ENCODE data around the gene NRXN3. TPM values are rescaled to one million over a fixed set of nuclear protein-coding genes. Genes with fewer than 3 reads are reported as not detected.

The NRXN3 gene
- polyA plus RNA-seq, 6 donors from 2014 or later = not detected

- Mint-ChIP-seq H3K9me3 (no peaks in the 10 kb centered on the region), H3K4me3 (no peak overlapping the region), H3K4me1 (no peaks in the 10 kb centered on the region), H3K27me3 (peaks cover 4 to 22% (median 21%) of the 10 kb centered on the region in 3 donors), H3K36me3 (no peaks in the 10 kb centered on the region), H3K27ac (no peak overlapping the region)
- no peak for ATAC-seq (ENCODE audit: low read depth in 2 of 2)
- DNase-seq = no peak
These were observed 12.5 kb downstream of the NRXN3 start for GRCh38 chr14:78182722-78183121.

- Mint-ChIP-seq H3K4me1 (no peaks in the 10 kb centered on the region), H3K27ac (no peak overlapping the region), H3K4me3 (no peak overlapping the region), H3K36me3 (no peaks in the 10 kb centered on the region), H3K27me3 (peaks cover 4 to 23% (median 20%) of the 10 kb centered on the region in 3 donors), H3K9me3 (no peaks in the 10 kb centered on the region)
- no peak for DNase-seq
- no peak for ATAC-seq (ENCODE audit: low read depth in 2 of 2)
These were observed 14.0 kb downstream of the NRXN3 start for GRCh38 chr14:78184157-78184556.

- peaks cover 6 to 35% (median 18%) of the 10 kb centered on the region in 3 donors for H3K27me3 Mint-ChIP-seq
- H3K4me1 Mint-ChIP-seq = no peaks in the 10 kb centered on the region
- H3K9me3 Mint-ChIP-seq = no peaks in the 10 kb centered on the region
- no peak overlapping the region for H3K27ac Mint-ChIP-seq
- no peaks in the 10 kb centered on the region for H3K36me3 Mint-ChIP-seq
- ATAC-seq (ENCODE audit: low read depth in 2 of 2) (no peak), DNase-seq (no peak)
- no peak overlapping the region for H3K4me3 Mint-ChIP-seq
These were observed 16.1 kb downstream of the NRXN3 start for GRCh38 chr14:78186277-78186676.

GRCh38 chr14:78188882-78189281 lies 18.7 kb downstream of the NRXN3 start:
- H3K36me3 Mint-ChIP-seq = no peaks in the 10 kb centered on the region
- H3K4me3 Mint-ChIP-seq = no peak overlapping the region
- H3K27ac Mint-ChIP-seq = no peak overlapping the region
- DNase-seq = no peak
- no peaks in the 10 kb centered on the region for H3K4me1 Mint-ChIP-seq
- no peak for ATAC-seq (ENCODE audit: low read depth in 2 of 2)
- peaks cover 8 to 28% (median 18%) of the 10 kb centered on the region in 3 donors for H3K27me3 Mint-ChIP-seq
- H3K9me3 Mint-ChIP-seq = no peaks in the 10 kb centered on the region

- Mint-ChIP-seq H3K4me3 (no peak overlapping the region), H3K27me3 (peaks cover 0 to 4% (median 0%) of the 10 kb centered on the region in 3 donors), H3K4me1 (peaks cover 0 to 8% (median 0%) of the 10 kb centered on the region in 3 donors), H3K27ac (no peak overlapping the region), H3K36me3 (no peaks in the 10 kb centered on the region), H3K9me3 (no peaks in the 10 kb centered on the region)
- no peak for ATAC-seq (ENCODE audit: low read depth in 2 of 2)
- no peak for DNase-seq
These were observed 25.3 kb downstream of the NRXN3 start for GRCh38 chr14:78195431-78195830.

GRCh38 chr14:78196323-78196722 lies 26.1 kb downstream of the NRXN3 start:
- ATAC-seq (ENCODE audit: low read depth in 2 of 2) (no peak), DNase-seq (no peak)
- Mint-ChIP-seq H3K27ac (no peak overlapping the region), H3K9me3 (no peaks in the 10 kb centered on the region), H3K36me3 (no peaks in the 10 kb centered on the region), H3K27me3 (peaks cover 0 to 1% (median 0%) of the 10 kb centered on the region in 3 donors), H3K4me1 (peaks cover 1 to 11% (median 2%) of the 10 kb centered on the region in 3 donors), H3K4me3 (no peak overlapping the region)

- Mint-ChIP-seq H3K36me3 (no peaks in the 10 kb centered on the region), H3K9me3 (no peaks in the 10 kb centered on the region), H3K4me1 (peaks cover 9 to 18% (median 9%) of the 10 kb centered on the region in 3 donors), H3K27ac (peak overlapping the region in 1 of 6 donors; percentile 20), H3K4me3 (no peak overlapping the region), H3K27me3 (no peaks in the 10 kb centered on the region)
- DNase-seq (no peak), ATAC-seq (ENCODE audit: low read depth in 2 of 2) (no peak)
These were observed 26.9 kb downstream of the NRXN3 start for GRCh38 chr14:78197051-78197450.

GRCh38 chr14:78202163-78202562 lies 32.0 kb downstream of the NRXN3 start:
- peak in 1 of 2 donors; percentile 48 for ATAC-seq (ENCODE audit: low read depth in 2 of 2)
- no peak for DNase-seq
- Mint-ChIP-seq H3K27ac (peak overlapping the region in 3 of 6 donors; percentile 12 to 79 (median 69)), H3K4me1 (peaks cover 18 to 30% (median 20%) of the 10 kb centered on the region in 3 donors), H3K27me3 (no peaks in the 10 kb centered on the region), H3K4me3 (peak overlapping the region in 3 of 8 donors; percentile 7 to 48 (median 43)), H3K36me3 (peaks cover 0 to 3% of the 10 kb centered on the region in 2 donors), H3K9me3 (peaks cover 0 to 9% (median 0%) of the 10 kb centered on the region in 7 donors)

GRCh38 chr14:78202976-78203375 lies 32.8 kb downstream of the NRXN3 start:
- no peak overlapping the region for H3K4me3 Mint-ChIP-seq
- peaks cover 0 to 11% (median 0%) of the 10 kb centered on the region in 7 donors for H3K9me3 Mint-ChIP-seq
- ATAC-seq (ENCODE audit: low read depth in 2 of 2) = no peak
- no peaks in the 10 kb centered on the region for H3K27me3 Mint-ChIP-seq
- H3K27ac Mint-ChIP-seq = peak overlapping the region in 1 of 6 donors; percentile 48
- H3K4me1 Mint-ChIP-seq = peaks cover 18 to 30% (median 20%) of the 10 kb centered on the region in 3 donors
- DNase-seq = no peak
- peaks cover 0 to 7% of the 10 kb centered on the region in 2 donors for H3K36me3 Mint-ChIP-seq

GRCh38 chr14:78207414-78207813 lies 37.2 kb downstream of the NRXN3 start:
- H3K4me1 Mint-ChIP-seq = peaks cover 5 to 8% (median 8%) of the 10 kb centered on the region in 3 donors
- peaks cover 4 to 27% (median 14%) of the 10 kb centered on the region in 7 donors for H3K9me3 Mint-ChIP-seq
- H3K27ac Mint-ChIP-seq = no peak overlapping the region
- ATAC-seq (ENCODE audit: low read depth in 2 of 2) = no peak
- H3K4me3 Mint-ChIP-seq = no peak overlapping the region
- peaks cover 0 to 15% of the 10 kb centered on the region in 2 donors for H3K36me3 Mint-ChIP-seq
- H3K27me3 Mint-ChIP-seq = no peaks in the 10 kb centered on the region
- DNase-seq = no peak

- Mint-ChIP-seq H3K9me3 (peaks cover 0 to 2% (median 0%) of the 10 kb centered on the region in 7 donors), H3K36me3 (no peaks in the 10 kb centered on the region), H3K4me3 (no peak overlapping the region)
These were observed 50.1 kb downstream of the NRXN3 start for GRCh38 chr14:78220273-78220672.

GRCh38 chr14:78222746-78223145 lies 52.6 kb downstream of the NRXN3 start:
- Mint-ChIP-seq H3K9me3 (peaks cover 0 to 5% (median 2%) of the 10 kb centered on the region in 7 donors), H3K4me3 (no peak overlapping the region), H3K27me3 (no peaks in the 10 kb centered on the region), H3K4me1 (no peaks in the 10 kb centered on the region), H3K36me3 (no peaks in the 10 kb centered on the region), H3K27ac (no peak overlapping the region)
- DNase-seq = no peak
- ATAC-seq (ENCODE audit: low read depth in 2 of 2) = no peak

More at GRCh38 chr14:78220273-78220672, 50.1 kb downstream of the NRXN3 start:
- ATAC-seq (ENCODE audit: low read depth in 2 of 2) (no peak), DNase-seq (no peak)
- Mint-ChIP-seq H3K27me3 (no peaks in the 10 kb centered on the region), H3K27ac (no peak overlapping the region), H3K4me1 (no peaks in the 10 kb centered on the region)

- no peaks in the 10 kb centered on the region for H3K4me1 Mint-ChIP-seq
- ATAC-seq (ENCODE audit: low read depth in 2 of 2) (no peak), DNase-seq (no peak)
- no peaks in the 10 kb centered on the region for H3K36me3 Mint-ChIP-seq
- no peak overlapping the region for H3K4me3 Mint-ChIP-seq
- H3K9me3 Mint-ChIP-seq = peaks cover 0 to 7% (median 2%) of the 10 kb centered on the region in 7 donors
- peaks cover 4 to 14% (median 14%) of the 10 kb centered on the region in 3 donors for H3K27me3 Mint-ChIP-seq
- no peak overlapping the region for H3K27ac Mint-ChIP-seq
These were observed 57.3 kb downstream of the NRXN3 start for GRCh38 chr14:78227248-78228077.

- peaks cover 0 to 7% (median 2%) of the 10 kb centered on the region in 7 donors for H3K9me3 Mint-ChIP-seq
- no peak overlapping the region for H3K4me3 Mint-ChIP-seq
- H3K27me3 Mint-ChIP-seq = peaks cover 8 to 16% (median 14%) of the 10 kb centered on the region in 3 donors
- no peaks in the 10 kb centered on the region for H3K4me1 Mint-ChIP-seq
- no peaks in the 10 kb centered on the region for H3K36me3 Mint-ChIP-seq
- no peak overlapping the region for H3K27ac Mint-ChIP-seq
- ATAC-seq (ENCODE audit: low read depth in 2 of 2) (no peak), DNase-seq (no peak)
These were observed 58.6 kb downstream of the NRXN3 start for GRCh38 chr14:78228702-78229327.

All from naive B cell (primary cell).